K562 treated with DMSO at 1 percent for 4 hours (cell line): ENCODE measurements around the gene GMEB1. TPM values are rescaled to one million over a fixed set of nuclear protein-coding genes. Genes with fewer than 3 reads are reported as not detected.

Experiments
- total RNA-seq: library from RNA; unstranded; fragments of 300-600 nt; gene quantifications from 2 replicates; pipeline ENCODE4 v1.2.3, GENCODE V29; 2022; ENCODE audit not compliant: insufficient read depth

The GMEB1 gene, protein sequence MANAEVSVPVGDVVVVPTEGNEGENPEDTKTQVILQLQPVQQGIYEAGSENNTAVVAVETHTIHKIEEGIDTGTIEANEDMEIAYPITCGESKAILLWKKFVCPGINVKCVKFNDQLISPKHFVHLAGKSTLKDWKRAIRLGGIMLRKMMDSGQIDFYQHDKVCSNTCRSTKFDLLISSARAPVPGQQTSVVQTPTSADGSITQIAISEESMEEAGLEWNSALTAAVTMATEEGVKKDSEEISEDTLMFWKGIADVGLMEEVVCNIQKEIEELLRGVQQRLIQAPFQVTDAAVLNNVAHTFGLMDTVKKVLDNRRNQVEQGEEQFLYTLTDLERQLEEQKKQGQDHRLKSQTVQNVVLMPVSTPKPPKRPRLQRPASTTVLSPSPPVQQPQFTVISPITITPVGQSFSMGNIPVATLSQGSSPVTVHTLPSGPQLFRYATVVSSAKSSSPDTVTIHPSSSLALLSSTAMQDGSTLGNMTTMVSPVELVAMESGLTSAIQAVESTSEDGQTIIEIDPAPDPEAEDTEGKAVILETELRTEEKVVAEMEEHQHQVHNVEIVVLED
- 7.7 and 11.3 TPM in 2 replicates for total RNA-seq

DNA sequence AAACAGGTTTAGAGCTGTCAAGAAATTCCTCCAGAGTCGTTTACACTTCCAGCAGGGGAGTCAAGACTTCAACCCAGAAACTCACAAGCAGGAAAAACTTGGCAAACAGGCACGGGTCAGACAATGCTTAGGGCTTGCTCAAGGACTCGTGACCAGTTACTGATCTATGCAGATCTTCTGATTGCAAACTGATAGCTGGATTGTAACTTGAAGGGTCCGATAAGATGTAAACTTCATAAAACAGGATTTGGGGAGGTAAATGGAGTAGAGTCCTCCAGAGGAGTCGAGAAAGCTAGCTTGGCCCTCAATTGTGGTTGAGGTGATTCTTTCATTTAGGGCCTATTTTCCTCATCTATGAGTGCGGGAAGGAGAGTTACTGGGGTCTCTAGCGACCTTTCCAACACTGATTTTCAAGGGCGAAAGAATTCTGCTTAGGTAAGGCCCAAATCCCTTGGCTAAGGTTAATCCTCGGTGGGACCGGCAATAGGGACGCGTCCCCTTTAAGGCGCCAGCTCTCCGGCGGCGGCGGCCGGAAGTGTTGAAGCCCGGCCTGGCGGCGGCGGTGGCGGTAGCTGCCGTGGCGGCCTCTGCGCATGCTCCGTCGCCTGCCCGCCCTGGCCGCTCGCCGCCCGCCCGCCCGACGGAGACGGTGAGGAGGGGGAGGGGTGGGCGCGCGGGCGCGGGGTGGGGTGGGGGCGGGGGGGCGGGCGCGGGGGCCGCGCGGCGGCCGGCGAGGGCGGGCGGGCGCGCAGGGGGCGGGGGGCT lies at the start of gene GMEB1:
Gene GMEB1 (plus strand): TSS at position 594 of the 765 bp plus-strand sequence. CDS start 14,829 bp downstream, outside the sequence.

DNA sequence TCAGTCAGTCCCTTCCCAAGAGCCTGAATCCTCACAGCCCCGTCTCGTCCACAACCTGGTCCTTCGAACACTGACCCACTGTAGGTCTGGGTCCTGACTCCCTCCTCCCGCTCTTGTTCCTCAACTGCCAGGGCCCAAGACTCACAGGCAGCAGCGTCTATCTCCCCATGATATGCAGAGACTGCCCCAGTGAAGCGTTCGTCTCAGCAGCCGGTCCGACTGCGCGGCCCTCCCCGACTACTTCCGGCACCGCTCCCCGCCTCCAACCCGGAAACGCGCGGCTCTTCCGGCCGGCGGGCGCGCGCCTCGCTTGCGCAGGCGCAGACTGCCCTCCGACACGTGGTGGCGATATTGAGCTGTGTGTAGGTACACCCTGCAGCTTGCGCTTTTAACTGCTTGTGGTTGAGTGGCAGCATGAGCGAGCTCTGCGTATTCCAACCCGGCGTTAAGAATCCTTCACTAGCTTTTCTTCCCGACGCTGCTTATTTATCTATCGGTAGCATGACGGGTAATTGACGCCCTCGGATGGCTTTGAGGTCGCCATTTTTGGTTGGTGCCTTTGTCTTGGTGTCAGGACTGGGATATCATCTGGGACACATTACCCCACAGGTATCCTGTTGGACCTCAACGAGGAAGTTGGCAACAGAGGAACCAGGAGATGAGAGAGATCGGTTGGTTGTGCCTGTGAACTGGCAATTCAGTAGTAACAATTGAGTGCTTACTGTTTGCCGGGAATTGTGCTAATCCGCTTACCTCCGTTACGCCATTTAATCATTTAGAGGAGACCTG lies 25.5 kb upstream of the GMEB1 start, which contains the start of gene TAF12:
Gene TAF12 (minus strand): TSS at position 221 of the 789 bp plus-strand sequence. CDS start 20,986 bp downstream, outside the sequence.

DNA sequence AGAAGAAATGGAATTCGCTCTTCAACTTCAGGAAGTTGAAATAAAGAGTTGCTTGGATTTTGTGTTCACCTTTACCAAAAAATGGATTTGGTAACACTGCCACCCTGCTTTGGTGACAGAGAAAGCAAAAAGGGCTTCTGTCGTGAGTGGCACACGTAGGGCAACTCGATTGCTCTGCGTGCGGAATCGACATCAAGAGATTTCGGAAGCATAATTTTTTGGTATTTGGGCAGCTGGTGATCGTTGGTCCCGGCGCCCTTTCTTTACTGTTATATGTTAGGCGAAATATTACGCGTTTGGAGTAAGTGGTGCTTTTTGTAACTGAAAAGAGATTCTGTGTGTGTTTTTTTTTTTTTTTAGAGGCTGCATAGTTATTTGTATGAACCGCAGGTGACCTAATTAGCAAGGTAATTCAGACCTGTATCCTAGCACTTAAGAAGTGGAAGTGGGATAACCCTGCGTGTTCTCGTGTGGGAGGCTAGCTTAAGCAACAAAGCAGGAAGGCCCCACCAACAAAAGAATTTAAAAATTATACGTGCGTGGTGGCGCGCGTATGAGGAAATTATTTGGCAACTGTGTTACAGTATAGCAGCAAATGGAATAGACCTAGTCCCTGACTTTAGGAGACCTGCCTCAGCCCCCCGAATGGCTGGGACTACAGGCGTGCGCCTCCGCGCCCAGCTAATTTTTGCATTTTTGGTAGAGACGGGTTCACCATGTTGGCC lies 19.9 kb upstream of the GMEB1 start, which contains the start of gene RNU11:
Gene RNU11 (plus strand): TSS at position 127 of the 725 bp plus-strand sequence.

DNA sequence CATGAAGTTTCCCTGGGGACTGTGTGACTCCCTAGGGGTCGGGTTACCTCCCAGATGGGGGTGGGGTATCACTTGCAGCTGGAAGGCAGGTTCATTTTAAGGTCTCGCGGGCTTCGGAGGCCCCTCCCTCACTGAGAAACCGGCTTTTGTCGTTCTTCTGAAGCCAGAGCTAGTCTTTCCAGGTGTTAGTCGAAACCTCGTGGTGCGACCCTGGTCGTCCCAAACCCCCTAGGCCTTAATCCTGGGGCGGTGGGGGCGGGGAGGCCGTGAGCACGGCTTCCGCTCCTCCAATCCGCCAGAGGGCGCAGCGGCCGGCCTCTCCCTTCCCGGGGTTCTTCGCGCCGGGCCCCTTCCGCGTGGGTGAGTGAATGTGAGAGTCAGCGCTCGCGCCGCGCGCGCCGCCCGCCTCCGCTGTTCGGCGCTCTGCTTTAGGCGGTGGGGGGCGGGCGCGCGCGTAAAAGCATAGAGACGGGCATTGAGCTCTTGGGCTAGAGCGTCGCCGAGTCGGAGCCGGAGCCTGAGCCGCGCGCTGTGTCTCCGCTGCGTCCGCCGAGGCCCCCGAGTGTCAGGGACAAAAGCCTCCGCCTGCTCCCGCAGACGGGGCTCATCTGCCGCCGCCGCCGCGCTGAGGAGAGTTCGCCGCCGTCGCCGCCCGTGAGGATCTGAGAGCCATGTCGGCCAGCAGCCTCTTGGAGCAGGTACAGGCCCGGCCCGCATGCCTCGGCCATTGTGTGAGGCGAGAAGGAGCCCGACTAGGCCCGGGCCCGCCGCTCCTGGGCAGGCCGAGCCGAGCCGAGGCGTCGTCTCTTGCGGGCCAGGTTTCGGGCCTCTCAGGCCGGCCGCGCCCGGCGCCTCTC lies 68.1 kb downstream of the GMEB1 start, which contains the start of gene YTHDF2:
Gene YTHDF2 (plus strand): TSS at position 491 of the 857 bp plus-strand sequence. CDS start 181 bp downstream, at position 672.

Other genes starting within 250 kb of the GMEB1 start
- gene RCC1, start 162.7 kb upstream of the GMEB1 start, total RNA-seq, result 239 and 259 TPM in 2 replicates
- gene TRNAU1AP, start 115.7 kb upstream of the GMEB1 start, total RNA-seq, result 27.8 and 34.1 TPM in 2 replicates
- 0.53 and 1.4 TPM in 2 replicates for gene RAB42, start 76.5 kb upstream of the GMEB1 start, total RNA-seq
- gene TAF12, start 25.7 kb upstream of the GMEB1 start, total RNA-seq, result 34.6 and 36.4 TPM in 2 replicates
- not detected in 2 replicates for gene RNU11, start 20.2 kb upstream of the GMEB1 start, total RNA-seq
- gene YTHDF2, start 68.2 kb downstream of the GMEB1 start, total RNA-seq, result 46.1 and 60.5 TPM in 2 replicates
- 0.12 and 0.15 TPM in 2 replicates for gene OPRD1, start 143.4 kb downstream of the GMEB1 start, total RNA-seq
- 108 and 112 TPM in 2 replicates for gene EPB41, start 245.8 kb downstream of the GMEB1 start, total RNA-seq